Globus pallidus (tissue), 1 donor: Measurements from ENCODE around the gene KRT1.
"Not testable (repeated sequence)": the region's sequence is repeated elsewhere in the genome, so short reads cannot be mapped to it uniquely, and the experiment has no call there.

Experiments used
- DNase-seq: peaks from one replicate; pipeline ENCODE4 v3.0.0-alpha.2; 2015; ENCODE audit warnings: low spot score

The KRT1 gene

DNA sequence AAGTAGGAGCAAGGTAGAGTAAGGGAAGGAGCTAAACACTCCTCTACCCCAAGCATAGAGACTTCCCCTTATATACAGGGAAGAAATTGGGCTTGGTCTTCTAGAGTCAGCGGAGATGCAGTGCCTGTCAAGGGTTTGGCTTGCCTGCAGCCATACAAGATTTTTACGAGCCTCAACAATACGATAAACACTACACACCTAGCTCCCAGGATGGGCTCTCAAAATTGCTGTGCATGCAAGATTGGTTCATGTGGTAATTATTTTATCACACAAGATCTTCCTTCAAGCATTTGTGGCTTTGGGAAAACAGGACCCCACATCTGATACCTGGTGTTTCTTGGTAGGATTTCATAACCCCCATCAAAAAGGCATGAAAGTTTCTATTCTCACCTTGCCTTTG, at the start of gene KRT1:
Gene KRT1 (minus strand): TSS at position 45 of the 400 bp plus-strand sequence. CDS start 59 bp downstream, outside the sequence.
- DNase-seq = no peak

DNA sequence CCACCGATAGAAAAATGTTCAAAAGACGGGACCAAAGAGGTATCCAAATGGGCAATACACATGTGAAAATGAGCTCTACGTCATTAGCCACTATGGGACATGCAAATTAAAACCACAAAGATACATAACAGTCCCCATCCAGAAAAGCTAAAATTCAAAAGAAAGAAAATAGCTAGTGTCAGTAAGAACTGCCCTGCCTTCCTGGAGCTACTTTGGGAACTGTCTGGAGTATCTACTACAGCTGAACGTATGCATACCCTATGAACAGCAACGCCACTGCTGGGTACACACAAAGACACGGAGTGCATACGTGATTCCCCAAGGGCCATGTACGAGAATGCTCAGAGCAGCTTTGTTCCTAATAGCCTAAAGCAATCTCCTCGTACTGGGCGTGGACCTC, 48.9 kb upstream of the KRT1 start:
- no peak for DNase-seq

DNA sequence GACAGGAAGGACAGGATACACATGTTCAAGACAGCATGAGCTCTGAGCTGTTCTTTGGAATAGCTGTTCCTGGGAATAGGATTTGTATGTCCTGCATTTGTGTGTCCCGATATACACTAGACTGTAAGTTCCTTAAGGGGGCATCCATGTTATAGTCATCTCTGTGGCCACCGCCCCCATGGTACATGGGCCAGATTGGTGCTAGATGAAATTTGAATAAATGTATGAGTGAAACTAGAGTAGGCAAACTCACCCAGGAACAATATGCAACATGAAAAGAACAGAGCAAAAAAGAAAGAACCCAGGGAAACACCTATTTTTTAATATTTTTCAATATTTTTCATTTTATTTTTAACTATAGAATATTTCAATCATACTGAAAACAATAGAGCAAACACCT, 48.2 kb upstream of the KRT1 start:
- no peak for DNase-seq

DNA sequence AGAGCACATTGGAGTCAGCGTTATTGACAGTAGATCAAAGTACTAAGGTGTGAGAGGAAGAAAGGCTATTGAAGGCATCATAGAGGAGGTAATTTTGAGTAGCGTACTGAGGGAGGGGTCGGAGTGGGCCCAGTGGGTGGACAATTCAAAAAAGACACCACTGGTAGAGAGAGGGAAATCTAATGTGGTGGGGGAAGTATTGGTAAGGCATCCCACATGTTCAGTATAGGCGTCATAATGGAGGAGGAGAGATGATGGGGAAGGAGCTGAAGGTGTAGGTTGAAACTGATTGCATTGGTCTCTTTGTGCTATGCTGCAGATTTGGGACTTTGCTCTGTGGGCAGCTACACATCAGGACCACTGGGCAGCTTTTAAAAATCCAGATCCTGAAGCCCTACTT, 46.8 kb upstream of the KRT1 start:
- no peak for DNase-seq

DNA sequence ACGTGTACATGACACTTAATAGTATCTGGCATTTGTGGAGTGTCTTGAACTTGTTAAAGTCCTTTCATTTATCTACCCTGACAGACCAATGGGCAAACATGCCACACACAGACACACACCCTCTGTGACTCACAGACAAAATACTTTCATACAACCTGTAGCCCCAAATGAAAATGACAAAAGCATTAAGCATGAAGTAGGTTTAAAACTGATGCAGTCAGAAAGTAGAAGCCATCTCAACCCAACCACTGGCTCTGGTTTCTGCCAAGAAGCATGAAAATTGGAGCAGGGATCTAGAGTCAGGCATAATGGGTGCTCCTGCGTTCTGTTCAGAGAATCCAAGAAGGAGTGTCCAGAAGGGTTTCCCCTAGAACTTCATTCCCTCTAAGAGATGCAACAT, 46.2 kb upstream of the KRT1 start:
- no peak for DNase-seq

DNA sequence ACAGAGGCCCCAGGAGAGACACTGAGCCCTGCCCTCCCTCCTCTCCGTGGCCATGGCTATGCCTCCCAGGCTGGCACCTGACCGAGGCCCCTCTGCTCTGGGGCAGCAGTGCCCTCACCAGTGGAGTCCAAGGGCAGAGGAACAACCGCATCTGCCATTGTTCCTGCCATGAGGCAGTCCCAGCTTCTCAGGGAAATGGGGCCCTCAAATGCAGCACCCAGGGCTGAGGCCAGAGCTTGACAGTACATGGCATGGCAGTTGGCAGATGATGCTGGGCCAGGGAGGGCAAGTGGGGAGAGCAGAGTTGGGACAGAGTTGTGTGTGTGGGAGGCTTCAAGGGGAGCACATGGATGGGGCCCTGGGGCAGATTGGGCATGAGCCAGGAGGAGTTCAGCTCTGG, 44.2 kb upstream of the KRT1 start:
- no peak for DNase-seq

DNA sequence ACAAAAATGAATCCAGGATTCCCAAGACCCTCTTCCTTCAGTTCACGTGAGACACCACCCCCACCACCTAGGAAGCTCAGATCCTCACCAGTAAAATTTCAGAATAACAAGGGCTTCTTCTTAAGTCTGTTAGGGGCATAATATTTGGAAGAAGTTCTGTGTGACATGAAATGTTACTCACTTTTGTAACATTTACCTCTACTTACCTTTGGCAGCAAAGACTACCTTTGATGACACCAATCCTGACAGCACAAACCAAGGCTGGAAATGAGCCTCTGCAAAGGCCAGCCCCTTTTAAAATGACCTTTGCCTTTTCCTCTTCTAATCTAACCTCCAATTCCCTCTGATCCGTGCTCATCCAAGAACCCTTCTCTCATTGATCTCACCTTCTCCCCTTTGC, 42.5 kb upstream of the KRT1 start:
- DNase-seq = no peak

DNA sequence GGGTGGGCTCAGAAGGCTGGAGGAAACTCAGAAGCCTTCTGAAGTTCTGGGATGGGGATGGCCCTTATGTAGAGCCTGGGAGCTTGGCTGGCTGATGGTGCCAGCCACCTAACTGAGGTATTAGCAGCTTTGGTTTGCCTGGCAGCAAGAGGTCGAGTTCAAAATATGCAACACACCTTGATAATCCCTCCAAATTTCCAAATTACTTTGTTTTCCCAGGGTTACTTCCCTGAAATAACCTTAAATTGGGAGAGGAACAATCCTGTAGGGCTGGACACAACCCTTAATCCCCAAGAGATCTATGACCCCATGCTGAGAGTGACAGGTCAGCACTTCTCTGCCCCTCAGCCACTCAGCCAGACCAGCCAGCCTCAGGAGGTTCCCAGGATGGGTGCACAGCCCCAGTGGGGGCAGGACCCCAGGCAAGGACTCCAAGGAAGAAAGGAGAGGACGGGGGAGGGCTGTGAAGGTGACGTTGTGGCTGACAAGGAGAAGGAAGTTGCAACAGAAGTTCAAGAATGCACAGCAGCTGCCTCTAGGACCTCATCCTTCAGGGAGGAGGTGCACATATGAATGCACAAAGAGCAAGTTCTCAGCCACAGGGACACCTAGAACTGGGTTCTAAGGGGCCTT, 41.7 kb upstream of the KRT1 start:
- DNase-seq = no peak

DNA sequence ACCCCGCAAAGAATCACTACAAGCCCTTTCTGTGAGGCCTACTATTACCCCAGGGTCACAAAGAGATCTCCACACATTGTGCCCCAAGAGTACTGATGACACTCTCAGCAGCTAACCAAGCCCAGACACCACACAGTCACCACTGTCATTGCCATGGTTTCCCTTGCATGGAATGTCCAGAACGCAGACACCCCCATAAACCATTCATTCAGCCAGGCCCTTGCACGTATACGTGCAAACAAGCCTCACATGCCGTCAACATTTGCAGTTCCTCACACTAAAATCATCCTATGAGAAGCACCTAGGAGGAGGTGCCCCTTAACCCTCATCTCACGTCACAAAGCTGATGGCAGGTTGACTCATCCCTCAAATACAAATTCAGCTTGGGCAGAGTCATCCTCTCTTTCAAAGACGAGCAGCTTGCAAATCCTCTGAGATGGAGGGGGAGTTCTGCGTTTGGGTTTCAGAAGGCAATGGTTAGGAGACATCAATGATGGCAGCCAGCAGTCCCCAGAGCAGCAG, 40.2 kb upstream of the KRT1 start:
- DNase-seq = no peak

DNA sequence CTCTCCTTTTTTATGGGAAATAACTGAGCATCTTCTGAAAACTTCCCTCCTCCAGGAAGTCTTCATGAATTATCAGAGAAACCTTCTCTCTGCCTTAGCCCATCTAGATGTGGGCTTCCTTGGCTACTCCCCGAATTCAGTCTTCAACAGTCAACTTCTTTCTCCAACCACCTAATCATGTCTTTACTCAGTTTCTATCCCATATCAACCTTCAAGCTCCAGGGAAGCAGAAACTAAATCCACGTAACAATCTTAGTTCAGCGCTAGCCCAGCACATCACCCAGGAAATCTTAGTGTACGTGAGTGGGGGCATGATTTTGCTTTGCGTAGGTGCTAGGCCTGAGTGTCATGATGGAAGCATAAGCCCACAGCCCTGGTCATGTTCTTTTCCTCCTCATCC, 35.9 kb upstream of the KRT1 start:
- DNase-seq = no peak

DNA sequence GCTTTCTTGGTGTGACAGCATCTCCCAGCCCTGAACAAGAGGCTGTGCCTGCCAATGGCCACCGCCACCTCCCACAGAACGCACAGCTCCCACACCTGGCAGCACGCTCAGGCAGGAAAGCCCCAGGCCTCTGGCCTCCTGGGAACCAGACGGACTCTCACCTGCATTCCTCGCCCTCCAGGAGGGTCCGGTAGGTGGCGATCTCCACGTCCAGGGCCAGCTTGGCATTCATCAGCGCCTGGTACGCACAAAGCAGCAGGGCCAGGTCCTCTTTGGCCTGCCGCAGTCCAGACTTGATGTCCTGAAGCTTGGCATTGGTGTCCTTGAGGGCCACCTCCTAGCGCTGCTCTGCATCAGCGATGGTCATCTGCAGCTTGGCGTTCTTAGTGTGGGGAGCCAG, 35.2 kb upstream of the KRT1 start:
- DNase-seq = no peak

DNA sequence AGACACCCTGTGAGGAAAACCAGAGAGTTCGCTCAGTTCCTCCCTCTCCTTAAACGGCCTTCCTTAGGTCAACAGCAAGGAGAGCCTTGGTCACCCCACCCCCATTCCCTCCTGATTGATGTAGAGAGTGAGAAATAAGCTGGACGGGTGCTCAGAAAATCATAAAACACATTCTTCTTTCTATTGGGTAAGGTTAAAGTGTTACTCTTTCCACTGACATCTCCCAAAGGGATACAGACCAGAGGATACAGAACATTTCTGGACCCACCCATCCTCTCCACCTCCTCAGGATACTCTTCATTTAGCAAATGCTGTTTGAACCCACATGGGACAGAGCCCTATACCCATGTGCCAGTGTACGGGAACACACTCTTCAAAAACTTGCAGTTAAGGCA, 34.7 kb upstream of the KRT1 start:
- no peak for DNase-seq

DNA sequence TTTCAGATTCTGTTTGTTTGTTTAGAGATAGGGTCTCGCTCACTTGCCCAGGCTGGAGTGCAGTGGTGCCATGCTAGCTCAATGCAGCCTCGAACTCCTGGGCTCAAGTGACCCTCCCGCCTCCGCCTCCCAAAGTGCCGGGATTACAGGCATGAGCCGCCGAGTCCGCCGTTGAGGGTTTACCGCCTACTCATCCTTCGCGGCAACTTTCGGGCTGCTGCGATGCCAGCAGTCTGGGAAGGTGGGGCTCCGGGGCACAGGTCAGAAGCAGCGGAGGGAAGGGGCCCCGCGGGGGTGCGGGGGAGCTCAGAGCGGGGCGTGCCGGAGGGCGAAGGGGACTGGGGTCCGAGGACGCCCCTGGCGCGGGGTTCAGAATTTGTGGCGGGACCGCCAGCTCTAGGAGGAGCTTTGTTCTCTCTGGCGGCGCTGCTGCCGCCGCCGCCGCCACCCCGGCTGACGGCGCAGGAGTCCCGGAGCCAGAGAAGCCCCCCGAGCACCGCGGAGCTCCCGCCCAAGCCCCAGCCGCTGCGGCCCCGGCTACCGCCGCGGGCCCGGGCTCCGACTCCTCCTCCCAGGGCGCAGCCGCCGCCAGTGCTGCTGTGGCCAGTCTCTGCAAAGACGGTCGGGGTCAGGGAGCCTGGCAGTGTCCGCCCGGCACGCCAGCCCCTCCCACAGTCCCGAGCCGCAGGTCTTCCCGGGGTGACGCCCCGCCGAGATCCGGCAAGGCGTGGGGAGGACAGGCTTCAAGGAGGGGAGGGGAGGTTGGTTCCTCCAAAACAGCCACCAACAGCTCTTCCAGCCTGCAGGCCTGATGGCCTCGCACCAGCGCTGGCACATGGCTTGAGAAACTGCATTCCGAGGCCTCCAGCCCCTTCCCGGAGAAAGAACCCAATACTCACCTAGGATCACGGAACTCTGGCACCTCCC, 34.0 kb upstream of the KRT1 start:
- no peak for DNase-seq

DNA sequence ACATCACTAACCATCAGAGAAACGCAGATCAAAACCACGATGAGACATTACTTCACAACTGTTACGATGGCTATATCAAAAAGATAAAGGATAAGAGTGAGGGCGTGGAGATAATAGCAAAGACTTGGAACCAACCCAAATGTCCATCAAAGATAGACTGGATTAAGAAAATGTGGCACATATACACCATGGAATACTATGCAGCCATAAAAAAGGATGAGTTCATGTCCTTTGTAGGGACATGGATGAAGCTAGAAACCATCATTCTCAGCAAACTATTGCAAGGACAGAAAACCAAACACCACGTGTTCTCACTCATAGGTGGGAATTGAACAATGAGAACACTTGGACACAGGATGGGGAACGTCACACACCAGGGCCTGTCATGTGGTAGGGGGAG, 31.9 kb upstream of the KRT1 start:
- not testable (repeated sequence) for DNase-seq

DNA sequence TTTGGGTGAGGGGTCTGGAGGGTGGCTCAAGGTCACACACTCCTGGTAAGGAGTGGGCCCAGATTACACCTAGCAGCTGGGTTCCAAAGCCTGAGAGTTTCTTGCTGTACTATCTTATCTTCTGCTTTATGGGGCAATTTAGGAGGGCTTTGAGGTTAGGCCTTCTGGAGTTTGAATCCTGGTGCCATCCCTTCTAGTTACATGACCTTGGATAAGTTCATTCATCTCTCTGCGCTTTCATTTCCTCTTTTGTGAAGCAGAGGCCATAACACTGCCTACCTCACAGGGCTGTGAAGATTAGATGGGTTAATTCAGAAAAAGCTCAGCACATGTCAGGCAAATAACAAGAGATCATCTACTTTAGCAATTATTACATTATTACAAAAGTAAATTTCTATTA, 30.5 kb upstream of the KRT1 start:
- no peak for DNase-seq

DNA sequence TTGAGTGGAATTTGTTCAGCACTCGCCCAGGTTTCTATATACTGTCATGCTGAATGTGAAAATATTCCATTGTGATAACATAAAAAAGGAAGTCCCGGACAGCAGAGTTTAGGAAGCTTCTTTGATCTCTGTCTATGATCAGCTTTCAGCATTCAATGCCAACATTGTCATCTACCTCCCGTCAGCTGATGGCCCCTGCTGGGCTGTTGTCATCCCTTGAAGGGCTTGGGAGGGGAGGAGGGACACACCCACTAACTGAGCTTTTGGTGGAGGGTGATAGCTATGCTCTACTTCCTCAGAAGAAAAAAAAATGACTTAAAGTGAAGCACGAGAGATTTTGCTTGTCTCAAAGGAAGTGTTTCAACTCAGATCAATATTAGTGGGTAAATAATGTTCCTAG, 27.8 kb upstream of the KRT1 start:
- DNase-seq = no peak

DNA sequence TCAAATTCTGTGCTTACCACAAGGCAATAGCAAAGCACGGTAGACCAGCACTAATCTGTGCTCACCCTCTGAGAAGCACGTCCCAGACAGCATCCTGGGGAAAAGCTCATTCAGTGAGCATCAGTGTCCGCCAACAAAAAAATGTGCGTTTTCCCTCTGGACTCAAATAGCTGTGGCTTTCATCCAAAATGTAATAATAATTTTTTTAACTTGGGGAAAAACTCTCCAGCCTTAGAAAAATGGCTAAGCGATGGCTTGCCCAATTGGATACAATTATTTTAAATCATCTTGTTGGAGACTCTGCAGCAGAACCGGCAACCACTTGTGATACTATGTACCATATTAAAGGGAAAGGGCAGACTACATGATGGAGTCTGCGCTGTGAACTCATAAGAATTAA, 24.3 kb upstream of the KRT1 start:
- DNase-seq = no peak

DNA sequence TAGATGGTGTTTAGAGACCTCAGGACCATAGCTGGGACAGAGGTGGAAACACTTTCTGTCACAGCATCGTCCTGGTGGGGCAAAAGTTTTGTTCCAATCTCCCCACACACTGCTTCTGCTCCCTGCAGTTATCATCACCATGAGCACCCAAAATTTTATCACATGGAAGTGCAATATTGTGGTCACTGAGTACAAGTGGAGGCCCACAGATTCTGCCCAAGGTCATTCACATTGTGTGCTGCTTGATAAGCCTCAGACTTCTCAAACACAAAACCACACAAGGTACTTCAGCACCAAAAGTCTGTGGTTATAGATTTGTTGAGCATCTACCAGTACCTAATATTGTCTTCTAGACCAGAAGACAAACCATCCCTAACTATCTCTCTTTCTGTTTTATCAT, 23.7 kb upstream of the KRT1 start:
- no peak for DNase-seq

DNA sequence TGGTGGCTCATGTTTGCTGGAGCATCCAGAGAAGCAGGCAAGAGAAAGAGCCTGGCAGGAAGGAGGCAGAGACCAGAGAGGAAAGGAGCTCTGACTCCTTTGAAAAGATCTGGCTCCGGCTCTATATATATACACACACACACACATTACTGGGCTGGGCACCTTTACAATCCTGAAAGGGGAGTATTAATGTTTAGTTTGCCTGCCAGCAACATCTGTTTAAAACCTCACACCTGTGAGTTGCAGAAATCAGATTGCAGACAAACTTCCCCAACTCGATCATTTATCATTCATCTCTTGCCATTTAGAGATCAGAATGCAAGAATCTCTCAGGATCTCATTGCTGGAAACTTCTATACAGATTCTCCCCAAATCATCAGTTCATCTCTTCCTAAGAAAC, 23.2 kb upstream of the KRT1 start, which contains the start of gene KRT77:
Gene KRT77 (minus strand): TSS at position 101 of the 400 bp plus-strand sequence. CDS start 90 bp downstream, at position 11.
- DNase-seq = no peak

DNA sequence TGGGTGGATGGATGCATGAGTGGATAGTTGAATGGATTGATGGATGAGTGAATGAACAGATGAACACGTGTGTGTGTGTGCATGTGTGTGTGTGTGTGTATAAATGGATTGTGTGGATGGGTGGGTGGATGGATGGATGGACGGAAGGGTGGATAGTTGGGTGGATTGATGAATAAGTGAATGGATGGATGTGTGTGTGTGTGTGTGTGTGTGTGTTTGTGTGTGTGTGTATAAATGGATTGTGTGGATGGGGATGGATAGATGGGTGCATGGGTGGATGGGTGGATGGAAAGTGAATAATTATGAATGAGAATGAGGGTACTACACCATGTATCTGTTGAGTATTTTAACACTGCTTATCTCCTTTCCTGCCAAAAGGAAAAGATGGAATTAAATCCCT, 22.1 kb upstream of the KRT1 start:
- DNase-seq = no peak

DNA sequence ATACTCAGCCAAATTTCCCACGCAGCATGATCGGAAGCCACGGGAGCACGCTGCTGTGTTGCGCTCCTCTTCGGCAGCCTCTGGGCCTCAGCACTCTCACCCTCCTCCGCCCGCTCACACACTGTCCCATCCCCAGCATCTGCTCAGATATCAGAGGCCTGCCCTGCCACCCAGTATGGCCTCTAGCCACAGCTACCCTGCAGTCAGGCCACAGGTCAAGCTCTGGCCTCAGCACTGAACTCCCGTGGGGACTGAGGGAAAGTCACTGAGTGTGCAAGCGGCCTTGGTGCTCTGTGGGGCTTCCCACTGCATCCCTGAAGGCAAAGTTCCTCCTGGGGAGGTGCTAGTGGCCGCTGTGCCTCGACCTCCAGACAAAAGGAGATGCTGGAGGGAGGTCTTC, 21.1 kb upstream of the KRT1 start:
- no peak for DNase-seq

DNA sequence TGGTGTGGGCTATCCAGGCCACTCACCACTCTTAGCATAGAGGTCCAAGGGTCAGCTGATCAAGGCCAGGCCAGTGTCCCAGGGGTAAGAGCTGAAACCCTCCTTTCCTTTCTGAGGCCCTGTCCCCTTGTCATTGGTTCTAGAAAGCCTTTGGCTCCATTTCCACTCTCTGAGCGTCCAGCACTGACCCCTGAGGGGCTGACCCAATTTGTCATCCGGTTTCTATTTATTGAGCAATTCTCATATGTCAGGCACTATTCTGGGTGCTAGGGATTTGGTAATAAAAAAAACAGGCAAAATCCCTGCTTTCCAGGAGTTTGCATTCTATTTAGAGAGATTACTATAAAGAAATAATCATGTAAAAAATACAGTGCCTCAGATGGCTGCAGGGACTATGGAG, 19.8 kb upstream of the KRT1 start:
- no peak for DNase-seq

DNA sequence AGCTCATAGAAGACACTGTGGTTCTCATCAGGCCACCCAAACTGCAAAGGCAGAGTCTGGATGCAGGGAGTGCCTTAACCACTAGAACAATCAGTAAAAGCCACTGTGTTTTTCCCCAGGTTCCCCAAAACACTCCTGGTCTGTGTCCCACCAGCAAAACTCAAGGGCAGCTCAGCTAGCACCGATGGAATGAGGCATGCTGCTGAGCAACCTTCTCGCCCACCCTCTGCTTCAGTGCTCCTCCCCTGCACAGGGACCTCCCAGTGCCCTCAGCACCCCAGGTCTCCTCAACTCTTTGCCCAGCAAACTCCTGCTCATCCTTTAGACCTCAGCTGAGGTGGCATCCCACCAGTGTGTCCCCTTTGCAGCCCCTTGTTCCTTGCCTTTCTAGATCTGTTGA, 19.2 kb upstream of the KRT1 start:
- DNase-seq = no peak
